Parathyroid adenoma (tissue), 2 donors: ENCODE measurements around the gene SIX1.

Experiments
- H2AFZ ChIP-seq: fragments of 300-600 bp; sonication (generic); one replicate; pipeline ENCODE4 v1.7.0; 2017; ENCODE audit warnings: antibody characterized with exemption, mild to moderate bottlenecking
- H3K27ac ChIP-seq: fragments of 300-600 bp; sonication (generic); one replicate; pipeline ENCODE4 v1.7.0; 2017
- H3K27me3 ChIP-seq: fragments of 300-600 bp; sonication (generic); one replicate; pipeline ENCODE4 v1.7.0; 2017; ENCODE audit warnings: low read length; ENCODE audit not compliant: control insufficient read depth, insufficient read depth
- H3K36me3 ChIP-seq: fragments of 300-600 bp; sonication (generic); one replicate; pipeline ENCODE4 v1.7.0; 2017; ENCODE audit warnings: low read length; ENCODE audit not compliant: control insufficient read depth, insufficient read depth
- H3K4me1 ChIP-seq: fragments of 300-600 bp; sonication (generic); one replicate; pipeline ENCODE4 v1.7.0; 2017; ENCODE audit warnings: control low read depth
- H3K4me2 ChIP-seq: fragments of 300-600 bp; sonication (generic); one replicate; pipeline ENCODE4 v1.7.0; 2017; ENCODE audit warnings: low read length
- H3K4me3 ChIP-seq: fragments of 300-600 bp; sonication (generic); one replicate; pipeline ENCODE4 v1.7.0; 2017; ENCODE audit warnings: low read depth, low read length
- H3K79me2 ChIP-seq: fragments of 300-600 bp; sonication (generic); one replicate; pipeline ENCODE4 v1.7.0; 2017; ENCODE audit warnings: control low read depth
- H3K9ac ChIP-seq: fragments of 300-600 bp; sonication (generic); one replicate; pipeline ENCODE4 v1.7.0; 2017; ENCODE audit warnings: mild to moderate bottlenecking
- H3K9me3 ChIP-seq: fragments of 300-600 bp; sonication (generic); one replicate; pipeline ENCODE4 v1.7.0; 2017; ENCODE audit warnings: low read length; ENCODE audit not compliant: control insufficient read depth
- CTCF ChIP-seq: fragments of 300-600 bp; sonication (generic); IDR thresholded peaks from one replicate; pipeline ENCODE4 v1.7.0; 2017; ENCODE audit warnings: antibody characterized with exemption, mild to moderate bottlenecking
- donor health status: primary hyperparathyroidism.

SIX1 gene

GRCh38 chr14:60652674-60653651 lies 3.7 kb upstream of the SIX1 start:
- Histone ChIP-seq H2AFZ (peak overlapping the region; percentile 78), H3K27ac (peak overlapping the region; percentile 96), H3K9ac (peak overlapping the region; percentile 78), H3K9me3 (no peaks in the 10 kb centered on the region), H3K4me3 (peak overlapping the region; percentile 87), H3K79me2 (peaks cover 22% of the 10 kb centered on the region), H3K36me3 (no peaks in the 10 kb centered on the region), H3K4me2 (peak overlapping the region; percentile 94), H3K27me3 (no peaks in the 10 kb centered on the region), H3K4me1 (peaks cover 11% of the 10 kb centered on the region)
- no peak for TF ChIP-seq CTCF

GRCh38 chr14:60651796-60652673 lies 2.8 kb upstream of the SIX1 start:
- TF ChIP-seq CTCF, result no peak
- Histone ChIP-seq H3K79me2 (peaks cover 31% of the 10 kb centered on the region), H3K27ac (peak overlapping the region; percentile 96), H3K4me1 (peaks cover 11% of the 10 kb centered on the region), H3K4me3 (peak overlapping the region; percentile 87), H3K9me3 (no peaks in the 10 kb centered on the region), H2AFZ (peak overlapping the region; percentile 78), H3K27me3 (no peaks in the 10 kb centered on the region), H3K36me3 (no peaks in the 10 kb centered on the region), H3K9ac (peak overlapping the region; percentile 78), H3K4me2 (peak overlapping the region; percentile 94)

GRCh38 chr14:60651086-60651795 lies 2.0 kb upstream of the SIX1 start:
- no peak for TF ChIP-seq CTCF
- H3K4me1 ChIP-seq, result peaks cover 11% of the 10 kb centered on the region
- no peaks in the 10 kb centered on the region for H3K27me3 ChIP-seq

GRCh38 chr14:60650373-60650961 lies 1.2 kb upstream of the SIX1 start:
- Histone ChIP-seq H3K4me3 (peak overlapping the region; percentile 87), H3K9me3 (no peaks in the 10 kb centered on the region), H3K36me3 (peaks cover 4% of the 10 kb centered on the region), H3K9ac (peak overlapping the region; percentile 29), H3K79me2 (peaks cover 41% of the 10 kb centered on the region), H3K27me3 (no peaks in the 10 kb centered on the region), H3K4me2 (peak overlapping the region; percentile 94), H3K4me1 (peaks cover 11% of the 10 kb centered on the region), H2AFZ (peak overlapping the region; percentile 26), H3K27ac (peak overlapping the region; percentile 96)
- no peak for TF ChIP-seq CTCF

More at GRCh38 chr14:60651086-60651795, 2.0 kb upstream of the SIX1 start:
- Histone ChIP-seq H3K27ac (peak overlapping the region; percentile 96), H3K4me3 (peak overlapping the region; percentile 87), H3K36me3 (peaks cover 1% of the 10 kb centered on the region), H3K79me2 (peaks cover 34% of the 10 kb centered on the region), H3K9ac (peak overlapping the region; percentile 78), H2AFZ (peak overlapping the region; percentile 12), H3K4me2 (peak overlapping the region; percentile 94), H3K9me3 (no peaks in the 10 kb centered on the region)
